Lower lobe of right lung (tissue), 2 donors: Measurements from ENCODE around the gene GALNT13. TPM values are rescaled to one million over a fixed set of nuclear protein-coding genes. Genes with fewer than 3 reads are reported as not detected.

Experiments used
- ATAC-seq, 2 donors: fragments of 200-7000 bp; cut with Tn5 transposase; one replicate each; pipeline ENCODE4 v1.9.1; 2020 to 2022; ENCODE audit warnings: mild to moderate bottlenecking in 2 of 2, moderate library complexity in 2 of 2
- DNase-seq: peaks from one replicate; pipeline ENCODE4 v3.0.0-alpha.2; 2020
- H3K27ac ChIP-seq: fragments of 200-600 bp; one replicate; pipeline ENCODE4 v1.8.0; 2022
- H3K27me3 ChIP-seq: fragments of 200-600 bp; one replicate; pipeline ENCODE4 v1.8.0; 2022; ENCODE audit warnings: low read depth
- H3K36me3 ChIP-seq: fragments of 200-600 bp; one replicate; pipeline ENCODE4 v1.8.0; 2022; ENCODE audit warnings: mild to moderate bottlenecking
- H3K4me1 ChIP-seq: fragments of 200-600 bp; one replicate; pipeline ENCODE4 v1.8.0; 2022
- H3K4me3 ChIP-seq: fragments of 200-600 bp; one replicate; pipeline ENCODE4 v1.8.0; 2022; ENCODE audit warnings: mild to moderate bottlenecking
- H3K9me3 ChIP-seq: fragments of 200-600 bp; one replicate; pipeline ENCODE4 v1.8.0; 2022
- CTCF ChIP-seq: fragments of 200-600 bp; IDR thresholded peaks from one replicate; pipeline ENCODE4 v1.8.0; 2022; ENCODE audit warnings: antibody characterized with exemption, mild to moderate bottlenecking
- intact Hi-C: fragments of 100-400 bp; cut with DNase I; formaldehyde crosslinking; loops from one replicate; pipeline ENCODE4 v1.11.0; 2022
- total RNA-seq: library from RNA; stranded (reverse); fragmentation: NEBNext Ultra II Directional; extraction: Animal tissue kit (Norgen Biotek cat#: 25700); gene quantifications from one replicate; pipeline ENCODE4 v1.2.1, GENCODE V29; 2021
- donor health status: DM: no; HTN: yes; CAD: no; lungs with severe emphysema.

Gene GALNT13
- total RNA-seq, 1 donor from 2014 or later, result 2.4 TPM

GRCh38 chr2:154433010-154433409, 561.3 kb downstream of the GALNT13 start:
- Histone ChIP-seq H3K4me1 (no peaks in the 10 kb centered on the region), H3K4me3 (no peak overlapping the region), H3K27ac (no peak overlapping the region), H3K9me3 (no peaks in the 10 kb centered on the region), H3K36me3 (no peaks in the 10 kb centered on the region), H3K27me3 (no peaks in the 10 kb centered on the region)
- ATAC-seq (no peak), DNase-seq (no peak)
- TF ChIP-seq CTCF, result no peak
- intact Hi-C loops, result no loop called here

- Histone ChIP-seq H3K36me3 (no peaks in the 10 kb centered on the region), H3K4me1 (no peaks in the 10 kb centered on the region), H3K9me3 (no peaks in the 10 kb centered on the region), H3K4me3 (no peak overlapping the region), H3K27me3 (no peaks in the 10 kb centered on the region), H3K27ac (no peak overlapping the region)
- ATAC-seq (no peak), DNase-seq (no peak)
- TF ChIP-seq CTCF, result no peak
- intact Hi-C loops, result no loop called here
Observed at GRCh38 chr2:154437104-154437503, 565.4 kb downstream of the GALNT13 start.

GRCh38 chr2:154439156-154439555, 567.4 kb downstream of the GALNT13 start:
- DNase-seq (no peak), ATAC-seq (no peak)
- Histone ChIP-seq H3K36me3 (no peaks in the 10 kb centered on the region), H3K9me3 (no peaks in the 10 kb centered on the region), H3K27ac (no peak overlapping the region), H3K27me3 (no peaks in the 10 kb centered on the region), H3K4me1 (no peaks in the 10 kb centered on the region), H3K4me3 (no peak overlapping the region)
- TF ChIP-seq CTCF, result no peak
- intact Hi-C loops, result no loop called here

GRCh38 chr2:154443919-154444318, 572.2 kb downstream of the GALNT13 start:
- H3K36me3 ChIP-seq, result no peaks in the 10 kb centered on the region
- H3K4me1 ChIP-seq, result no peaks in the 10 kb centered on the region
- no peaks in the 10 kb centered on the region for H3K9me3 ChIP-seq
- DNase-seq, result no peak
- H3K27me3 ChIP-seq, result no peaks in the 10 kb centered on the region
- no peak for ATAC-seq
- no peak overlapping the region for H3K4me3 ChIP-seq
- intact Hi-C loops, result no loop called here
- TF ChIP-seq CTCF, result no peak
- H3K27ac ChIP-seq, result no peak overlapping the region

- intact Hi-C loops, result no loop called here
Observed at GRCh38 chr2:154446324-154446723, 574.6 kb downstream of the GALNT13 start.

More at GRCh38 chr2:154446324-154446723, 574.6 kb downstream of the GALNT13 start:
- Histone ChIP-seq H3K9me3 (no peaks in the 10 kb centered on the region), H3K4me3 (no peak overlapping the region), H3K36me3 (no peaks in the 10 kb centered on the region), H3K27ac (no peak overlapping the region), H3K4me1 (no peaks in the 10 kb centered on the region), H3K27me3 (no peaks in the 10 kb centered on the region)
- no peak for ATAC-seq
- no peak for TF ChIP-seq CTCF
- DNase-seq, result no peak
